Measurements from ENCODE around the gene NRIP3. TPM values are rescaled to one million over a fixed set of nuclear protein-coding genes. Genes with fewer than 3 reads are reported as not detected.

The NRIP3 gene
- total RNA-seq, 1 experiment from 2014 or later, result 22.8 TPM

GRCh38 chr11:8971196-8971923, 32.4 kb downstream of the NRIP3 start:
- TF ChIP-seq REST (IDR thresholded peaks at IDR 0.05; ENCODE audit: insufficient read depth in 1 of 2, low read depth in 2 of 2, low read length in 1 of 2) (no peak), TCF7L2 (IDR thresholded peaks at IDR 0.05; ENCODE audit: low read depth, low read length) (no peak), CTCF (IDR thresholded peaks at IDR 0.05) (no peak), POLR2AphosphoS5 (IDR thresholded peaks at IDR 0.05; ENCODE audit: low read depth, low read length) (no peak), SIN3A (IDR thresholded peaks at IDR 0.05; ENCODE audit: borderline replicate concordance, insufficient read depth, low read depth, low read length) (no peak)
- DNase-seq (ENCODE audit: low read depth, low spot score), result no peak
- ATAC-seq, result no peak
- ChIA-PET CTCF (no interaction called here), POLR2A (no interaction called here)
- H3K27me3 ChIP-seq (ENCODE audit: control insufficient read depth, insufficient read depth, low read length), result no peaks in the 10 kb centered on the region
- no peaks in the 10 kb centered on the region for H3K9me3 ChIP-seq (ENCODE audit: control insufficient read depth, insufficient read depth, low read depth, low read length)
- TSS peak; percentile 31 for BruUV-seq (replicated peaks)
- H3K36me3 ChIP-seq (ENCODE audit: control insufficient read depth, insufficient read depth, low read length), result no peaks in the 10 kb centered on the region
- in situ Hi-C loops (cut with HindIII; ENCODE audit: low pct_unique_long_range_greater_than_20kb, low sequenced_read_pairs) (no loop called here), intact Hi-C loops (cut with micrococcal nuclease; ENCODE audit: unreplicated experiment) (no loop called here)
- H3K27ac ChIP-seq (ENCODE audit: low read length), result no peak overlapping the region
- no peak overlapping the region for H3K4me3 ChIP-seq (ENCODE audit: low read depth in 2 of 2, low read length in 2 of 2)
- no peaks in the 10 kb centered on the region for H3K4me1 ChIP-seq (ENCODE audit: control insufficient read depth, insufficient read depth, low read length)

- peaks cover 23% of the 10 kb centered on the region for H3K4me1 ChIP-seq (ENCODE audit: control insufficient read depth, insufficient read depth, low read length)
- no peak for DNase-seq (ENCODE audit: low read depth, low spot score)
- ATAC-seq, result no peak
- intact Hi-C loops (cut with micrococcal nuclease; ENCODE audit: unreplicated experiment), result no loop called here
- TF ChIP-seq CTCF (IDR thresholded peaks at IDR 0.05) (no peak), SIN3A (IDR thresholded peaks at IDR 0.05; ENCODE audit: borderline replicate concordance, insufficient read depth, low read depth, low read length) (no peak), REST (IDR thresholded peaks at IDR 0.05; ENCODE audit: insufficient read depth in 1 of 2, low read depth in 2 of 2, low read length in 1 of 2) (no peak), TCF7L2 (IDR thresholded peaks at IDR 0.05; ENCODE audit: low read depth, low read length) (no peak), POLR2AphosphoS5 (IDR thresholded peaks at IDR 0.05; ENCODE audit: low read depth, low read length) (no peak)
- H3K36me3 ChIP-seq (ENCODE audit: control insufficient read depth, insufficient read depth, low read length), result no peaks in the 10 kb centered on the region; the same call in 1 of the 2 replicates
- no peak overlapping the region for H3K4me3 ChIP-seq (ENCODE audit: low read depth in 2 of 2, low read length in 2 of 2)
- no TSS peak for BruUV-seq (replicated peaks)
- H3K9me3 ChIP-seq (ENCODE audit: control insufficient read depth, insufficient read depth, low read depth, low read length), result no peaks in the 10 kb centered on the region
- in situ Hi-C loops (cut with HindIII; ENCODE audit: low pct_unique_long_range_greater_than_20kb, low sequenced_read_pairs), result no loop called here
- ChIA-PET CTCF (no interaction called here), POLR2A (no interaction called here)
- H3K27ac ChIP-seq (ENCODE audit: low read length), result no peak overlapping the region
- H3K27me3 ChIP-seq (ENCODE audit: control insufficient read depth, insufficient read depth, low read length), result no peaks in the 10 kb centered on the region
Measured at GRCh38 chr11:8967184-8967583, 36.6 kb downstream of the NRIP3 start.

All from Panc1 (cell line).